Ovary (tissue), 9 donors: ENCODE results near the gene COG5. TPM values are rescaled to one million over a fixed set of nuclear protein-coding genes. Genes with fewer than 3 reads are reported as not detected.

Experiments used
- DNase-seq, 5 donors: peaks; one replicate each; pipeline ENCODE4 v3.0.0-alpha.2; 2019 to 2020
- H3K27ac ChIP-seq, 2 donors: fragments of 200-600 bp; one replicate each; pipeline versions ENCODE4 v1.5.1 to v1.8.0; 2019 to 2022
- H3K27me3 ChIP-seq: fragments of 200-600 bp; one replicate; pipeline ENCODE4 v1.8.0; 2022
- H3K36me3 ChIP-seq: fragments of 200-600 bp; sonication (generic); one replicate; pipeline ENCODE4 v1.5.1; 2019
- H3K4me1 ChIP-seq: one replicate; pipeline ENCODE4 v1.8.1; 2013; ENCODE audit warnings: mild to moderate bottlenecking, moderate library complexity; ENCODE audit not compliant: insufficient read depth
- H3K4me3 ChIP-seq: fragments of 200-600 bp; sonication (generic); one replicate; pipeline ENCODE4 v1.5.1; 2017
- H3K9me3 ChIP-seq, 2 donors: fragments of 200-600 bp in 1 of 2; sonication (generic) in 1 of 2; one replicate each; pipeline versions ENCODE4 v1.5.1 to v1.8.1; 2013 to 2019; ENCODE audit warnings: mild to moderate bottlenecking in 1 of 2, moderate library complexity in 1 of 2
- EP300 ChIP-seq: sonication (generic); formaldehyde crosslinking; IDR thresholded peaks from one replicate; pipeline ENCODE4 v1.6.1; 2017; ENCODE audit warnings: antibody characterized with exemption
- POLR2A ChIP-seq: fragments of 450-650 bp; IDR thresholded peaks from one replicate; pipeline ENCODE4 v1.6.1; 2017; ENCODE audit warnings: antibody characterized with exemption, mild to moderate bottlenecking, moderate library complexity
- WGBS, 3 donors: extraction: QIAGEN DNeasy Blood & Tissue Kit in 1 of 3; methylation state at CpG; one replicate each; pipeline versions ENCODE4 v1.1.5 to v1.1.7; 2013 to 2017; 5-methylcytosine and 5-hydroxymethylcytosine counted together
- intact Hi-C, 4 donors: fragments of 100-400 bp; cut with DNase I; formaldehyde crosslinking; loops; one replicate each; pipeline versions ENCODE4 v1.11.0 to v1.15.1; 2022 to 2023
- polyA plus RNA-seq, 2 donors: library from polyadenylated mRNA; stranded (reverse); fragments of 200-250 nt in 1 of 2; fragments of 350-450 nt in 1 of 2; fragmentation: Illumina TruSeq in 1 of 2; extraction: RNeasy Lipid Tissue Mini Kit (QIAGEN cat#74804) in 1 of 2; gene quantifications; one replicate each; pipeline ENCODE4 v1.2.3, GENCODE V29; 2013 to 2014
- total RNA-seq, 7 donors: library from RNA; depleted of rRNA in 2 of 7; stranded (reverse); fragments of >200 nt in 2 of 7; fragmentation: NEBNext Ultra II Directional in 3 of 7; extraction: Animal tissue kit (Norgen Biotek cat#: 25700) in 3 of 7; gene quantifications; one replicate each; pipeline versions ENCODE4 v1.1.0 to v1.2.4, GENCODE V29; 2016 to 2023
- TF ChIP-seq, protein P1 (sequence below), 3 donors: fragments of 450-650 bp in 2 of 3; fragments of 200-600 bp in 1 of 3; IDR thresholded peaks; one replicate each; pipeline versions ENCODE4 v1.5.1 to v1.8.0; 2016 to 2022; ENCODE audit warnings: antibody characterized with exemption in 3 of 3, mild to moderate bottlenecking in 1 of 3
- donor health status: DM: no; HTN: no; CAD: no; lungs with moderate emphysema.
- donor health status: DM: no; HTN: no; CAD: no.
- donor health status: Bipolar disorder and iron deficiency.
- donor health status: DM: yes; HTN: yes; CAD: no.
- donor health status: DM: no; HTN: no; CAD: no.
- donor health status: DM: yes; HTN: yes; CAD: no.

Gene COG5
- total and polyA plus RNA-seq, 9 donors: 10.3 to 49.7 (median 37.6) TPM

DNA sequence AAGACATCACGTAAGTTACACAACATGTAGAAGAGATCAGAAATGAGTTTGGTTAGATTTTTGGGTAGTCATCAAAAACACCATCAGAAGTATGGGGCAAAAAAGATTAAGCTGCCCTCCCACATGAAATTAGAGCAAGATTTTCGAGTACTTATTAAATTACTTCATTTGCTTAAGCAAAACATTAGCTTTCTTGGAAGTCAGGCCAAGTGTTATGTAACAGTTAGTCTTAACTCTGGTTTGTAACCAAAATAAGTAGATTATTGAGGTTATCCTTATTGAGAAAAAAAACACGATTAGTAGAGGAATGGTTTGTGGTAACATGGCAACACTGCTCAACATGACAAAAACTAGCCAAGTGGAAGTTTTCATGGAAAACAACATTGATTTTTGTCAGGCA lies 357.0 kb downstream of the COG5 start:
- no peak overlapping the region for H3K27ac ChIP-seq

DNA sequence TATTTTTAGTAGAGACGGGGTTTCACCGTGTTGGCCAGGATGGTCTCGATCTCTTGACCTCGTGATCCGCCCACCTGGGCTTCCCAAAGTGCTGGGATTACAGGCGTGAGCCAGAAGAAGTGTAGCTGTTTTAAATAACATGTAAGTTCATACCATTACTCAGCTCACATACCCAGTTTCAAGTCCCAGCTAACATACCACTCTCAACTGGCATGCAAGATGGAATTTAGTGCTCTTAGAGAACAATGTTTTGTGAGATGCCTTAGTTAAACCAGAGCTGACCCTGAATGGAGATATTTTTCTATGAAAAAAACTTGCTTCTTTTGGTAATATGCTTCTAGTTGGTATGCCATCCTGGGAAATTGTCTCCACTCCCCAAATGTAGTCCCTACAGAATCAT lies 357.6 kb downstream of the COG5 start:
- no peak overlapping the region for H3K4me3 ChIP-seq
- intact Hi-C loops: no loop called here
- TF ChIP-seq, protein P1, sequence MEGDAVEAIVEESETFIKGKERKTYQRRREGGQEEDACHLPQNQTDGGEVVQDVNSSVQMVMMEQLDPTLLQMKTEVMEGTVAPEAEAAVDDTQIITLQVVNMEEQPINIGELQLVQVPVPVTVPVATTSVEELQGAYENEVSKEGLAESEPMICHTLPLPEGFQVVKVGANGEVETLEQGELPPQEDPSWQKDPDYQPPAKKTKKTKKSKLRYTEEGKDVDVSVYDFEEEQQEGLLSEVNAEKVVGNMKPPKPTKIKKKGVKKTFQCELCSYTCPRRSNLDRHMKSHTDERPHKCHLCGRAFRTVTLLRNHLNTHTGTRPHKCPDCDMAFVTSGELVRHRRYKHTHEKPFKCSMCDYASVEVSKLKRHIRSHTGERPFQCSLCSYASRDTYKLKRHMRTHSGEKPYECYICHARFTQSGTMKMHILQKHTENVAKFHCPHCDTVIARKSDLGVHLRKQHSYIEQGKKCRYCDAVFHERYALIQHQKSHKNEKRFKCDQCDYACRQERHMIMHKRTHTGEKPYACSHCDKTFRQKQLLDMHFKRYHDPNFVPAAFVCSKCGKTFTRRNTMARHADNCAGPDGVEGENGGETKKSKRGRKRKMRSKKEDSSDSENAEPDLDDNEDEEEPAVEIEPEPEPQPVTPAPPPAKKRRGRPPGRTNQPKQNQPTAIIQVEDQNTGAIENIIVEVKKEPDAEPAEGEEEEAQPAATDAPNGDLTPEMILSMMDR (IDR thresholded peaks at IDR 0.05): no peak
- TF ChIP-seq EP300 (no peak), POLR2A (no peak)
- H3K36me3 ChIP-seq: no peaks in the 10 kb centered on the region
- no peak overlapping the region for H3K27ac ChIP-seq
- no peaks in the 10 kb centered on the region for H3K27me3 ChIP-seq
- peaks cover 5% of the 10 kb centered on the region for H3K4me1 ChIP-seq
- no peaks in the 10 kb centered on the region for H3K9me3 ChIP-seq
- DNase-seq: no peak
- 97 to 98% (median 97%) methylated on average over 6 of the region's 6 CpGs for WGBS, 3 donors

More for the DNA sequence above, 357.0 kb downstream of the COG5 start:
- intact Hi-C loops: no loop called here
- DNase-seq: no peak
- Histone ChIP-seq H3K4me3 (no peak overlapping the region), H3K27me3 (no peaks in the 10 kb centered on the region), H3K9me3 (no peaks in the 10 kb centered on the region), H3K36me3 (no peaks in the 10 kb centered on the region), H3K4me1 (peaks cover 5% of the 10 kb centered on the region)
- TF ChIP-seq EP300 (no peak), POLR2A (no peak)
- TF ChIP-seq, protein P1 (IDR thresholded peaks at IDR 0.05): no peak
- 21 to 30% (median 23%) methylated on average over 3 of the region's 3 CpGs for WGBS, 3 donors

DNA sequence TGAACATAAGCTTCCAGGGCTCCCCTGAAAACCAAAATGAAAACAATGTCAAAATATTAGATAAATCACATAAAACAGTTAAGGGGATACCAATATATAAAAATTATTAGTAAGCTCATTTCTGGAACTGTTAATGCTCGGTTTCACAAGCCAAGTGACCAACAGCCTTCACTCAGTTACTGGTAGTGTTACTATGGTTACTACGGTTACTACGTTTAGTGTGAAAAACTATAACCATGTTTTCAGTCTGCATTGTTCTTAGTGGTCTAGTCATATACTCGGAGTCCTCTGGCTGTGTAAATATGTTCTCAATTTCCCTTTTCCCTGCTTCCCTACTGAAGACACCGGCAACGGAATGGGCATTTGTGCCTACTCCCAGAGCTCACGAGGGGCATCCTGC lies 360.1 kb downstream of the COG5 start:
- WGBS, 3 donors: 93 to 95% (median 95%) methylated on average over 7 of the region's 7 CpGs

DNA sequence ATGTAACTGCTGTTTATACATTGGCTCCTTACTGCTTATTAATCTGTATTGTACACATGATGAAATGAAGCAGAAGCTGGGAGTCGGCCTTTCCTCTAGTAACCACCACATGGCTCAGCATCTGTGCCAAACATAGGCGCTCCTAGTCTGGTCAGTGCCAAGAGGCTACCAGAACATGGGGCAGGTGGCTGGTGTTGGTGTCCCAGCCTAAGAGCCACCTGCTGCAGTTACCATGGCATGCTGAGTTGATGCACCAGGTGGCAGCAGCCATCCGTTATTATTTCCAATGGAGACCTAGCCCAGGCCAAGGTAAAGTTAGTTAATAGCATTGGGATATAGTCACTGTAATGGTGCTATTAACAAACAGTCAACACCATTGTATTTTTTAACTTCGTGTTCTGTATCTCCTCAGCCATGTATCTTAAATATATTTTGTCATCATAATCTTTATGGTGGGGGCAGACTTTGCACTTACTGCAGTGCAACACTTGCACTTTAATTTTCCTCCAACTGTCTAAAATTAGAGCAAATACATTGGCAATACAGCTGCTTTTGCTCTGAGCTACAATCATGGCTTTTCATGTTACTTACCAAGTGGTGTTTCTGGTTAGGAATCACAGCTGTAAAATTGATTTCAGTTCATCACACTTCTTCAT lies 361.8 kb downstream of the COG5 start:
- Histone ChIP-seq H3K36me3 (no peaks in the 10 kb centered on the region), H3K27me3 (no peaks in the 10 kb centered on the region), H3K27ac (no peak overlapping the region), H3K9me3 (no peaks in the 10 kb centered on the region), H3K4me1 (no peaks in the 10 kb centered on the region), H3K4me3 (no peak overlapping the region)
- WGBS, 3 donors: 61 to 73% (median 66%) methylated on average over 4 of the region's 4 CpGs
- intact Hi-C loops: no loop called here
- no peak for DNase-seq
- no peak for TF ChIP-seq EP300
- TF ChIP-seq POLR2A: no peak
- TF ChIP-seq, protein P1 (IDR thresholded peaks at IDR 0.05): no peak

More for the DNA sequence above, 360.1 kb downstream of the COG5 start:
- Histone ChIP-seq H3K4me1 (peaks cover 5% of the 10 kb centered on the region), H3K27ac (no peak overlapping the region), H3K27me3 (no peaks in the 10 kb centered on the region), H3K36me3 (no peaks in the 10 kb centered on the region), H3K9me3 (no peaks in the 10 kb centered on the region), H3K4me3 (no peak overlapping the region)
- intact Hi-C loops: no loop called here
- TF ChIP-seq EP300: no peak
- no peak for TF ChIP-seq POLR2A
- TF ChIP-seq, protein P1 (IDR thresholded peaks at IDR 0.05): no peak
- no peak for DNase-seq
